Measurements from ENCODE around the gene HBG2. TPM values are rescaled to one million over a fixed set of nuclear protein-coding genes. Genes with fewer than 3 reads are reported as not detected.
A peak's percentile ranks its signal among the peaks of the same experiment; 100 is the strongest.

Gene HBG2
- total and polyA plus RNA-seq, 9 of the 15 experiments (the other 6 are each of a cell fraction or from before 2014, with no cell fraction given) = 1,626 to 58,619 (median 10,515) TPM

- TF ChIP-seq CHCHD3 (CRISPR knock-in tag; IDR thresholded peaks at IDR 0.05) (no peak), MCM7 (IDR thresholded peaks at IDR 0.05) (no peak), TCF7L2 (IDR thresholded peaks at IDR 0.05; ENCODE audit: low read depth, low read length) (no peak), PTBP1 (IDR thresholded peaks at IDR 0.05; ENCODE audit: low read depth, low read length) (no peak), CHD2 (IDR thresholded peaks at IDR 0.05; ENCODE audit: low read depth, low read length) (no peak), RBM39 (optimal IDR thresholded peaks at IDR 0.05; ENCODE audit: low read depth, low read length) (no peak), AFF1 (IDR thresholded peaks at IDR 0.05; ENCODE audit: low read depth in 1 of 2, partially characterized antibody in 2 of 2) (no peak), ZNF655 (CRISPR knock-in tag; IDR thresholded peaks at IDR 0.05) (no peak), U2AF1 (optimal IDR thresholded peaks at IDR 0.05; ENCODE audit: low read depth, low read length) (no peak), ZBTB40 (IDR thresholded peaks at IDR 0.05) (no peak), ZBTB40 (CRISPR knock-in tag; IDR thresholded peaks at IDR 0.05) (no peak), SMAD2 (IDR thresholded peaks at IDR 0.05; ENCODE audit: low read depth, low read length) (no peak), ZFP36 (IDR thresholded peaks at IDR 0.05; ENCODE audit: low read depth, low read length, partially characterized antibody) (peak; percentile 43), HDAC8 (tag; IDR thresholded peaks at IDR 0.05) (no peak), XRCC3 (IDR thresholded peaks at IDR 0.05) (no peak)
Measured at GRCh38 chr11:5258543-5259262, 4.1 kb upstream of the HBG2 start (continued).
